B cell (primary cell): Measurements from ENCODE around the gene YIPF2. TPM values are rescaled to one million over a fixed set of nuclear protein-coding genes. Genes with fewer than 3 reads are reported as not detected.
"Not testable (repeated sequence)": the region's sequence is repeated elsewhere in the genome, so short reads cannot be mapped to it uniquely, and the experiment has no call there.

Experiments
- ATAC-seq: fragments of 200-7000 bp; cut with Tn5 transposase; one replicate; pipeline ENCODE4 v1.10.0; 2021; ENCODE audit warnings: low read depth, mild to moderate bottlenecking, moderate number of reproducible peaks, moderate library complexity
- CTCF ChIA-PET: fragments of 350-600 bp; sonication (Branson Sonifier 250); formaldehyde crosslinking; loops from one replicate; lab custom pipeline; 2021; ENCODE audit warnings: antibody characterized with exemption, inconsistent platforms; lab: Charles Lee
- POLR2A ChIA-PET: fragments of 350-600 bp; sonication (Branson Sonifier 250); formaldehyde crosslinking; loops from one replicate; lab custom pipeline; 2021; ENCODE audit warnings: antibody characterized with exemption; lab: Charles Lee
- DNase-seq: peaks from one replicate; pipeline ENCODE4 v3.0.0; 2013
- H2AFZ ChIP-seq: 2 replicates; pipeline ENCODE4 v1.6.1; 2012; ENCODE audit warnings: mild to moderate bottlenecking, low read depth, low read length; ENCODE audit not compliant: insufficient read depth, poor library complexity, severe bottlenecking
- H3K27ac ChIP-seq, 2 donors: 1 replicate in 1 of 2; 2 replicates in 1 of 2; pipeline ENCODE4 v1.5.1; 2012 to 2013; ENCODE audit warnings: low read length in 2 of 2, mild to moderate bottlenecking in 2 of 2, moderate library complexity in 1 of 2
- H3K27me3 ChIP-seq, 4 experiments: fragments of 200-600 bp in 1 of 4; sonication (generic) in 1 of 4; replicated peaks in 1 of 4; 1 replicate in 2 of 4; 2 replicates in 2 of 4; pipeline versions ENCODE4 v1.6.1 to v1.7.0; 2013 to 2016; ENCODE audit warnings: low read length in 3 of 4, mild to moderate bottlenecking in 2 of 4, mixed read lengths in 1 of 4, moderate library complexity in 1 of 4; ENCODE audit not compliant: insufficient read depth in 4 of 4, control insufficient read depth in 3 of 4; ENCODE audit errors: control extremely low read depth in 1 of 4
- H3K36me3 ChIP-seq, 2 experiments: replicated peaks in 1 of 2; 1 replicate in 1 of 2; 2 replicates in 1 of 2; pipeline versions ENCODE4 v1.6.1 to v1.7.1; 2013; ENCODE audit warnings: low read length in 1 of 2; ENCODE audit not compliant: insufficient read depth in 2 of 2, control insufficient read depth in 1 of 2; ENCODE audit errors: control extremely low read depth in 1 of 2, extremely low read depth in 1 of 2
- H3K4me1 ChIP-seq, 2 donors: fragments of 200-600 bp in 1 of 2; sonication (generic) in 1 of 2; 1 replicate in 1 of 2; 2 replicates in 1 of 2; pipeline versions ENCODE4 v1.5.1 to v1.6.1; 2013 to 2017; ENCODE audit warnings: low read length in 2 of 2; ENCODE audit not compliant: control insufficient read depth in 2 of 2, insufficient read depth in 2 of 2
- H3K4me2 ChIP-seq: replicated peaks from 2 replicates; pipeline ENCODE3; 2012; ENCODE audit warnings: mild to moderate bottlenecking, low read depth, low read length; ENCODE audit not compliant: poor library complexity, severe bottlenecking
- H3K4me3 ChIP-seq, 5 experiments: fragments of 200-600 bp in 1 of 5; sonication (generic) in 1 of 5; 1 replicate in 3 of 5; 2 replicates in 2 of 5; pipeline versions ENCODE4 v1.5.1 to v1.7.0; 2011 to 2016; ENCODE audit warnings: low read length in 4 of 5, mild to moderate bottlenecking in 4 of 5, low read depth in 2 of 5, control low read depth in 1 of 5, moderate library complexity in 1 of 5; ENCODE audit not compliant: insufficient read depth in 1 of 5; ENCODE audit errors: control extremely low read depth in 1 of 5, extremely low read depth in 1 of 5
- H3K79me2 ChIP-seq: fragments of 200-600 bp; sonication (generic); one replicate; pipeline ENCODE4 v1.6.0; 2016; ENCODE audit warnings: low read length; ENCODE audit not compliant: control insufficient read depth, insufficient read depth
- H3K9ac ChIP-seq: fragments of 200-600 bp; sonication (generic); 2 replicates; pipeline ENCODE4 v1.6.1; 2017; ENCODE audit warnings: mild to moderate bottlenecking, low read length, moderate library complexity
- H3K9me3 ChIP-seq, 3 donors: one replicate each; pipeline versions ENCODE4 v1.6.1 to v1.7.1; 2013; ENCODE audit warnings: low read length in 2 of 3; ENCODE audit not compliant: control insufficient read depth in 2 of 3, insufficient read depth in 1 of 3; ENCODE audit errors: control extremely low read depth in 1 of 3
- H4K20me1 ChIP-seq: 2 replicates; pipeline ENCODE4 v1.6.0; 2012; ENCODE audit warnings: mild to moderate bottlenecking, low read length; ENCODE audit not compliant: insufficient read depth, control insufficient read depth, poor library complexity, severe bottlenecking
- H3K27ac Mint-ChIP-seq: one replicate; pipeline ENCODE4 v1.8.0; 2021; ENCODE audit warnings: mixed read lengths
- H3K27me3 Mint-ChIP-seq: one replicate; pipeline ENCODE4 v1.8.0; 2021; ENCODE audit warnings: mixed read lengths
- H3K4me1 Mint-ChIP-seq: one replicate; pipeline ENCODE4 v1.8.0; 2021; ENCODE audit warnings: mixed read lengths
- H3K4me3 Mint-ChIP-seq: one replicate; pipeline ENCODE4 v1.8.0; 2021; ENCODE audit warnings: mixed read lengths
- H3K9me3 Mint-ChIP-seq: one replicate; pipeline ENCODE4 v1.8.0; 2022; ENCODE audit warnings: mixed read lengths; ENCODE audit not compliant: insufficient read depth
- EZH2 ChIP-seq: IDR thresholded peaks from 2 replicates; pipeline ENCODE4 v1.6.1; 2012; ENCODE audit warnings: borderline replicate concordance, low read depth, mild to moderate bottlenecking, moderate library complexity, low read length; ENCODE audit not compliant: insufficient read depth, poor library complexity, severe bottlenecking
- WGBS: methylation state at CpG from one replicate; pipeline ENCODE4 v1.1.5; 2013; ENCODE audit warnings: missing lambda C conversion rate; ENCODE audit not compliant: insufficient coverage; 5-methylcytosine and 5-hydroxymethylcytosine counted together
- intact Hi-C: fragments of 100-400 bp; cut with micrococcal nuclease; formaldehyde crosslinking; loops from one replicate; pipeline ENCODE4 v1.10.0; 2022
- polyA plus RNA-seq: library from polyadenylated mRNA; depleted of rRNA; stranded (reverse); fragments of >200 nt; gene quantifications from 2 replicates; pipeline ENCODE4 v1.2.3, GENCODE V29; 2012
- total RNA-seq, 2 donors: library from RNA; stranded (reverse); fragments of 120-200 nt in 1 of 2; gene quantifications; 1 replicate in 1 of 2; 2 replicates in 1 of 2; pipeline versions ENCODE4 v1.2.3 to v1.2.4, GENCODE V29; 2013 to 2022

Gene YIPF2
- total and polyA plus RNA-seq, 2 donors (not counting 1 experiment from before 2014, with no cell fraction given) = 19.8 to 34.8 TPM

DNA sequence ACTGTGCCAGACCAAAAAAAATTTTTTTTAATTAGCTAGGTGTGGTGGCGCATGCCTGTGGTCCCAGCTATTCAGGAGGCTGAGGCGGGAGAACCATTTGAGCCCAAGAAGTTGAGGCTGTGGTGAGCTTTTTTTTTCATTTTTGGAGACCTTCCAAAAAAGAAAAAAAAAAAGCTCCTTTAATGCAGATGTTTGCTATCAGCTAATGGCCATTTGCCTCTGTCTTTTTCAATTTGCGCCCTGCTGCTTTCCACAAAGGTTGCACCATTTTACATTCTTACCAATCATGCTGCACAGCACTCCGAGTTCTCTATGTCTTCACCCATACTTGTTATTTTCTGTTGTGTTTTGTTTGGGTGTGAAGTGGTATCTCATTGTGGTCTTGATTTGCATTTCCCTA lies 16.8 kb upstream of the YIPF2 start:
- Histone ChIP-seq H3K27me3 (no peaks in the 10 kb centered on the region), H2AFZ (no peak overlapping the region), H3K36me3 (no peaks in the 10 kb centered on the region), H3K9me3 (no peaks in the 10 kb centered on the region), H3K4me2 (no peak overlapping the region), H3K79me2 (no peaks in the 10 kb centered on the region), H3K27ac (no peak overlapping the region), H3K4me1 (no peaks in the 10 kb centered on the region), H4K20me1 (no peaks in the 10 kb centered on the region), H3K9ac (no peak overlapping the region), H3K4me3 (no peak overlapping the region)
- Mint-ChIP-seq H3K9me3 (no peaks in the 10 kb centered on the region), H3K4me1 (peaks cover 6% of the 10 kb centered on the region), H3K27me3 (no peaks in the 10 kb centered on the region), H3K4me3 (no peak overlapping the region), H3K27ac (no peak overlapping the region)
- intact Hi-C loops = no loop called here
- ChIA-PET POLR2A (interaction anchor here (0.7 kb wide), 1 partner anchor 34 kb away, joined by 5 read pairs; no protein-coding TSS in a partner anchor), CTCF (interaction anchor here (0.6 to 1.4 kb wide), 5 partner anchors 9 to 961 kb away, joined by 3 to 6 read pairs (median 4); no protein-coding TSS in a partner anchor)
- DNase-seq (no peak), ATAC-seq (no peak)
- WGBS = no CpG with 5 or more reads among the region's 4 CpGs
- TF ChIP-seq EZH2 = no peak

DNA sequence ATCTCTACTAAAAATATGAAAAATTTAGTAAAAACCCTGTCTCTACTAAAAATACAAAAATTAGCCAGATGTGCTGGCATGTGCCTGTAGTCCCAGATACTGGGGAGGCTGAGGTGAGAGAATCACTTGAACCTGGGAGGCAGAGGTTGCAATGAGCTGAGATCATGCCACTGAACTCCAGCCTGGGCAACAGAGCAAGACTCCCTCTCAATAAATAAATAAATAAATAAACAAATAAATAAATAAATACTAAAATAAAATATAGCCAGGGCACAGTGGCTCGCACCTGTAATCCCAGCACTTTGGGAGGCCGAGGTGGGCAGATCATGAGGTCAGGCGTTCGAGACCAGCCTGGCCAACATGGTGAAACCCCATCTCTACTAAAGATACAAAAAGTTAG lies 15.0 kb upstream of the YIPF2 start:
- H2AFZ ChIP-seq, H3K4me3 Mint-ChIP-seq, H3K9me3 ChIP-seq, H3K4me1 ChIP-seq, H3K9ac ChIP-seq, H3K36me3 ChIP-seq, H3K27me3 Mint-ChIP-seq, H3K27me3 ChIP-seq, H3K79me2 ChIP-seq, H4K20me1 ChIP-seq, H3K4me2 ChIP-seq, H3K9me3 Mint-ChIP-seq, H3K27ac ChIP-seq, ATAC-seq, H3K4me1 Mint-ChIP-seq, H3K4me3 ChIP-seq, DNase-seq, H3K27ac Mint-ChIP-seq, POLR2A ChIA-PET: not testable (repeated sequence)
- intact Hi-C loops = loop anchor here (2.0 to 5.0 kb wide), 2 partner anchors 17 to 259 kb away; partner anchors contain the start of gene SMARCA4
- CTCF ChIA-PET = interaction anchor here (1.0 to 2.4 kb wide), 4 partner anchors 14 to 261 kb away, joined by 4 to 12 read pairs (median 8); no protein-coding TSS in a partner anchor
- WGBS = no CpG with 5 or more reads among the region's 4 CpGs

DNA sequence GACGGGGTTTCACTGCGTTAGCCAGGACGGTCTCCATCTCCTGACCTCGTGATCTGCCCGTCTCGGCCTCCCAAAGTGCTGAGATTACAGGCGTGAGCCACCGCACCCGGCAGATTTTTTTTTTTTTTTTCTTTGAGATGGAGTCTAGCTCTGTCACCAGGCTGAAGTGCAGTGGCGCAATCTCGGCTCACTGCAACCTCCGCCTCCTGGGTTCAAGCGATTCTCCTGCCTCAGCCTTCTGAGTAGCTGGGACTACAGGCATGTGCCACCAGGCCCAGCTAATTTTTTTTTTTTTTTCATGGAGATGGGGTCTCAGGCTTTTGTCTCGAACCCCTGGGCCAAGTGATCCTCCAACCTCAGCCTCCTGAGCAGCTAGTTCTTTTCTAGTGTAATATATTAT lies 13.2 kb upstream of the YIPF2 start:
- not testable (repeated sequence) for H3K4me1 ChIP-seq, H3K27me3 ChIP-seq, DNase-seq, H3K9me3 Mint-ChIP-seq, H3K4me2 ChIP-seq, H3K9ac ChIP-seq, H3K36me3 ChIP-seq, H3K79me2 ChIP-seq, ATAC-seq, H4K20me1 ChIP-seq, H3K4me1 Mint-ChIP-seq, H3K9me3 ChIP-seq, H3K27me3 Mint-ChIP-seq, H3K4me3 ChIP-seq, H2AFZ ChIP-seq, H3K27ac Mint-ChIP-seq, H3K4me3 Mint-ChIP-seq, H3K27ac ChIP-seq
- CTCF ChIA-PET = interaction anchor here (0.7 to 2.9 kb wide), 34 partner anchors 9 to 1149 kb away, joined by 3 to 23 read pairs (median 4); no protein-coding TSS in a partner anchor
- POLR2A ChIA-PET = interaction anchor here (0.6 to 0.8 kb wide), 4 partner anchors 19 to 92 kb away, joined by 3 to 8 read pairs (median 4); partner anchors contain the start of genes CARM1 and SMARCA4
- intact Hi-C loops = loop anchor here (1.0 to 5.0 kb wide), 4 partner anchors 19 to 261 kb away; partner anchors contain the start of gene SMARCA4
- 95% methylated on average over 7 of the region's 14 CpGs for WGBS
